ENCODE results near the gene OR10K1.
"Not testable (repeated sequence)": the region's sequence is repeated elsewhere in the genome, so short reads cannot be mapped to it uniquely, and the experiment has no call there.

The OR10K1 gene

GRCh38 chr1:158461534-158461933, at the start of gene OR10K1:
TSS of gene OR10K1 (plus strand) at chr1:158461834. CDS start at chr1:158465562, 3,728 bp downstream.
- no peak for DNase-seq

DNA sequence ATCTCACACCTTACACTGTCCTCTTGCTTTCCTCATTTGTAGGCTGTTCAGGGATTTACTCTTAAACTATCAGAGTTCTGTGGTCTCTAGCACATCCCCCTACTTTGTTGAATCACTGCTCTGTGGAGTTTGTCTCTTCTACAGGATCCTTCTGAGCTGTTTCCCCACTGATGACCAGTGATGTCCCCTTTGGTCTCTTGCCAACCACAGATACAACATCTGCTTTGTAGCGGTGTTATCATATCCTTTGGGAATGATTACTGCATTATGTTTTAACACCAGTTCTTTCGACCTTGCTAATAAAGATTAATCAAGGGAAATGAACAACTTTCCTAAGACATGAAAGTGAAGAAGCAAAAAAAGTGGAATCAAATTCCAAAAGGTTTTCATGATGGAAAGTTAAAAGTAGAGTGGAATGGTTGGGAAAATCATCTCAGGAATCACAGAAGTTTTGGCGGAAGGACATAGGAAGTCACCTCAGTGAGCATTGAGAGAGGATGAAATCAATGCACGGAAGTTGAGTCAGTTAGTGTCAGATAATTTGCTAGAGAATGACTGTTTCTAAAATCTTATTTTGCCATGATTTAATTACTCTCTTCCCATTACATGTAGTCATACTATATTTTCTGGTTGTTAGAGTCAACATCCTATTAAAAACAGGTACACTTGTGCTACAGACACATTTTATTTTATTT, 46.8 kb upstream of the OR10K1 start:
- no peak for DNase-seq

- DNase-seq: no peak
These were observed 44.0 kb upstream of the OR10K1 start for GRCh38 chr1:158417586-158417985.

DNA sequence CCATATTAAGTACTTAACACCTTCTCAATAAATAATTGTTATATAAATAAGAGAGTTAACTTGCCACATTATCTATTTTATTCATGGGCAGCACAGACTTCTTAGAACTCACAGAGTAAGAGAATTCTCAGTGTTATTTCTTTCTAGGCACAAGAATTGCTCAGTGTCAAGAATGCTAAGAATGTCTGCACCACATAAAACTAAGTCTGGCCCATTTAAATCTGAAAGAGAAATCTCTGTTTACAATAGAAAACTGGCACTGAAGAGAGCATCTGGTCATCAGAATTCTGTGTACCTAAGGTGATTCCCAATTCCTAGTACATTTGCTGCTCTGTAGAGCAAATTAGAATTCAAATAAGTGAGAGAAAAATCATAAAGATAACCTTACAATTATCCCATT, 39.4 kb upstream of the OR10K1 start:
- DNase-seq: no peak

- no peak for DNase-seq
These were observed 36.6 kb upstream of the OR10K1 start for GRCh38 chr1:158425027-158425426.

DNA sequence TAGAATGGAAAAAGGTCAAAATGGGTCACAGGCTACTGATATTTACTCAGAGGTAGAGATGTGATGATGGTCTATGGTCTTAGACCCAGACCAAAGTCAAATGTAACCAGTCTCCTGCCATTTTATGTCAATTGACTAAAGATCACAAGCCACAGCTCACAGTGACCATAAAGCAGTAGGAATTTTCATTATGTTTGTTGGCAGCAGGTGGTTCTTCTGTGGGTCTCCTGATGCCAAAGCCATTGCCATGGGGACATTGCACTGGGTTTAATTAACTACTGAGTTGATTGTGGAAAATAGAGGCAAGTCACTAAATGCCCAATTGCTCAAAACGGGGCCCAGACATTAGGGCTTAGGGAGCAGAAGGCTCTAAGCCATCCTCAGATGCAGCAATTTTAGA, 35.5 kb upstream of the OR10K1 start, which contains the start of gene OR10K2:
TSS of gene OR10K2 (minus strand) at position 101 of the 400 bp plus-strand sequence. CDS start 5,371 bp downstream, outside the sequence.
- no peak for DNase-seq

DNA sequence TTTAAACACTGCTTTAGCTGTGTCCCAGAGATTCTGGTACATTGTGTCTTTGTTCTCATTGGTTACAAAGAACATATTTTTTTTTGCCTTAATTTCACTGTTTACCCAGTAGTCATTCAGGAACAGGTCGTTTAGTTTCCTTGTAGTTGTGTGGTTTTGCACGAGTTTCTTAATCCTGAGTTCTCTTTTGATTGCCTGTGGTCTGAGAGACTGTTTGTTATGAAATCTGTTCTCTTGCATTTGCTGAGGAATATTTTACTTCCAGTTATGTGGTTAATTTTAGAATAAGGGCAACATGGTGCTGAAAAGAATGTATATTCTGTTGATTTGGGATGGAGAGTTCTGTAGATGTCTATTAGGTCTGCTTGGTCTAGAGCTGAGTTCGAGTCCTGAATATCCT, 31.5 kb upstream of the OR10K1 start:
- not testable (repeated sequence) for DNase-seq

DNA sequence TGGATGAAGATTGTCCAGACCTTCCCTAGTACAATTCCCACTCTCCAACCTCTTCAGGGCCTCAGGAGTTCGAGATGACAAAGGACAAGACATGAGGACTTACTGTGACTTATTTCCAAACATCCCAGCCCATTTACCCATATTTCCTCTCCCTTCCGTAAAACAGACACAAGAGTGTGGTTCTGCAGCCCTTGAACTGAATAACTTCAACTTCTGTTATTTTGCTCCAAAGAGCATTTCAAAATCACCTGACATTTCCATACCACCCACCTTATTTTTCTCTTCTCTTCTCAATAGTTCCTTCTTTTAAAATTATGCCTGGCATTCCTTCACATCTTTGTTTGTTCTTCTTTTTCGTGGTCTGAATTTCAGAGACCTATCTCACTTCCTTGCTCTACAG, 26.9 kb upstream of the OR10K1 start:
- no peak for DNase-seq

DNA sequence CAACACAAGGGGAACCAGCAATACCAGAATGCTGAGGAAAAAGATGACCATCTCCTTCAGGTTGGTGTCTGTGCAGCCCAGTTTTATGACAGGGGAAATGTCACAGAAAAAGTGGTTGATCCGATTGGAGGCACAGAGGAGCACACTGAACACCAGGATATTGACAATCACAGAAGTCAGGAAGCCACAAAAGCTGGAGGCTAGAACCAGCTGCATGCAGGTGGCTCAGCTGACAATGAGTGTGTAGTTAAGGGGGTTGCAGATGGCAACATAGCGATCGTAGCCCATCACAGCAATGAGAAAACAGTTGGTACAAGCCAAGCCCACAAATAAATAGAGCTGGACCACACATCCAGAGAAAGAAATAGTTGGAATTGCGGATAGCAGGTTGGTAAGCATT, 16.3 kb upstream of the OR10K1 start:
- no peak for DNase-seq

DNA sequence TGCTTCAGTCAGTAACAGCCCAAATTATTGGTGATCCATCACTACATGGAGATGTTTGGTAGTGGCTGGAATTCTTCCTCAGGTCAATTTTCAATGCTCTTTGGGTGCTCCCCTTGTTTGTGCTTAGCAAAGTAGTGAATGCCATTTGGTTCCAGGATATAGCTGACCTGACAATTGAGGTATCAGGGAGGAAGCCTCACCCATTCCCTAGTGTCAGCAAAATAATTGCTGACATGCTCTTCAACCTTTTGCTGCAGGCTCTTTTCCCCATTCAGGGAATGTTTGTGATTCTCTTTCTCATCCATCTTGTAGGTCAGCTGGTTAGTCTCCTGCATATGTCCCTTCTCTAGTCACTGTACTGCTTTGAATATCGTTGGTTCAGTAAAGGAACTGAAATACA, 7.1 kb upstream of the OR10K1 start:
- DNase-seq: no peak

- no peak for DNase-seq
These were observed 4.4 kb upstream of the OR10K1 start for GRCh38 chr1:158457246-158457645.

DNA sequence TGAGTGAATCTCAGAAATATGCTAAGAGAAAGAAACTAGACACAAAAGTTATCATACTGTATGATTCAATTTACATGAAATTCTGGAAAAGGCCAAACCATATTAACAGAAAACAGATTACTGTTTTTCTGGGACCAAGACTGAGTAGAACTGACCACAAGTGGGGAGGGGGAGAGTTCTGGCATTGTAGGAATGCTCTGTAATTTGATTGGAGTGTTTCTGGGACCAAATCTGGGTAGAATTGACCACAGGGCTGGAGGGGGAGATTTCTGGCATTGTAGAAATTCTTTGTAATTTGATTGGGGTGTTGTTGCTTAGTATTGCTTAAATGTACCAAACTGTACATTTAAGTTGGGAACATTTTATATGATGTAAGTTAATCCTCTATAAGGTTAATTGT, 3.4 kb upstream of the OR10K1 start:
- no peak for DNase-seq

DNA sequence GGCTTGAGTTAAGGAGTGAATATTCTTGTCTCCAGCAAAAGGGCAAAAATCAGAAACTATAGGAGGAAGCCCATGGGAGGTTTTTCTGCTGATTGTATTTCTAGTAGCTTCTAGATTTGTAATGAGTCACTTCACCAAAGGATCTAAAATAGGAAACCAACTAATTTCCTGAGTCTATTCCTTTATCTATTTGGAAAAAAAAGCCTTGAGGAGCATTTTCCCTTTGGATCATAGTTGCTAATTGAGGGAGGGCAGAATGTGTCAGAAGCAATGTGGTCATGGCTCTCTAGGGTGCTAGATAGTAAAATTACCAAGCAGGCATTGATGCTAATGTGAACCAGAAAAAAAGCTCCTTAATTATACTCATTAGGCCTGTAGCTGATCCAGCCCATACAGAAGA, 10.3 kb downstream of the OR10K1 start, which contains the start of gene OR10R2:
TSS of gene OR10R2 (plus strand) at position 301 of the 400 bp plus-strand sequence. CDS start 106 bp downstream, outside the sequence.
- no peak for DNase-seq

DNA sequence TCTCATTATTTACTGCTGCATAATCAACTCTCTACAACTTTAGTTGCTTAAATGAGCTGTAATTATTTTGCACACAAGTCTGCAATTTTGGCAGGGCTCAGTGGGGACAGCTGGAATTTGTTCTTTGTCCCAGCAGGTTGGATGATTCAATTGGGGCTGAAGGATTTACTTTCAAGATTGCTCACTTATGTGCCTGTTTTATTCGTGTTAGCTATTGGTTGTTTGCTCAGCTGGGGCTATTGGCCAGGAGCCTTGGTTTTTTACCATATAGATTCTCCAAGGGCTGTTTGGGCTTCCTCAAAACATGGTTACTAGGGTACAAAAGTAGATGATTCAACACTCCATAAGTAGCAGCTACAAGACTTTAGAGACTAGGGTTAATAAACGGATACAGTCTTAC, 23.8 kb downstream of the OR10K1 start:
- no peak for DNase-seq

DNA sequence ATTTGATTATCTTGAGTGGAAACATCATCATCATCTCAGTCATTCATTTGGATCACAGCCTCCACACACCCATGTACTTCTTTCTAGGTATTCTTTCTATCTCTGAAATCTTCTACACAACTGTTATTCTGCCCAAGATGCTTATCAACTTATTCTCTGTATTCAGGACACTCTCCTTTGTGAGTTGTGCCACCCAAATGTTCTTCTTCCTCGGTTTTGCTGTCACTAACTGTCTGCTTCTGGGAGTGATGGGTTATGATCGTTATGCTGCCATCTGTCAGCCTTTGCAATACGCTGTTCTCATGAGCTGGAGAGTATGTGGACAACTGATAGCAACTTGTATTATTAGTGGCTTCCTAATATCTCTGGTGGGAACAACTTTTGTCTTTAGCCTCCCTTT, 29.7 kb downstream of the OR10K1 start:
- no peak for DNase-seq

- DNase-seq: no peak
These were observed 31.4 kb downstream of the OR10K1 start for GRCh38 chr1:158493054-158493453.

- DNase-seq: no peak
These were observed 33.2 kb downstream of the OR10K1 start for GRCh38 chr1:158494796-158495195.

DNA sequence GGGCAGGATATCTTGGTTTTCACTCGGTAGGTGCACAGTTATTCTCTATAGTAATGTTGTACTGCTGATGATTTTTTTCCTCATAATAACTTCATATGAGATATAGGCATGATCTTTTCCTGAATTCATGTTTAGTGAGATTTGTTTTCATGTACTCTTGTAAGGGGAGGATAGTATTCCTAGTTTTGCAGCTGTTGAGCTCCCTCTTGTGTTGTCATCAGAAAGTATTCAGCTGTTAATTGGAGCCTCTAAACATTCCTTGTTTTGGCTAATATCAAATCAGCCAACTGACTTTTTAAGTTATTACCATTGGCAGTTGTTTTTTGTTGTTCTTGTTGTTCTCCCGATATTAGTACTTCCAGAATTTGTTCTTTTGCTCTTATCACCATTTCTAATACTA, 34.7 kb downstream of the OR10K1 start:
- DNase-seq: peak; percentile 15

GRCh38 chr1:158506369-158506987, 44.8 kb downstream of the OR10K1 start:
- peak; percentile 7 for DNase-seq

DNA sequence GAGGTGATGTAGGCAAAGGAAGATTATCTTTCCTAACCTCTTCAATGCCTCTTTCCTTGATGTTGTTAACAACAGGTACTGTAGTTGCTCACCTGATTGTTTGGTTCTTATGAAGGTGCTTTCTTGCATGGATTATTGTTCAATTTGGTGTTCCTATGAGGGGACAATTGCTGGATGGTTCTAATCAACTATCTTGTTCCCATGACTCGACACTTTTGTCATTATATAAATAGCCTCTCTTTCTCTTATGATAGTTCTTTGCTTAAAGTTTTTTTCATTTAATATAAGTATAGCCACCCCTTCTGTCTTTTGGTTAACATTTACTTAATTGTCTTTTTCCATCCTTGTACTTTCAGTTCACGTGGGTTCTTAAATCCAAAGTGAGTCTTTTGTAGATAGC, 45.9 kb downstream of the OR10K1 start:
- no peak for DNase-seq

- no peak for DNase-seq
These were observed 48.0 kb downstream of the OR10K1 start for GRCh38 chr1:158509471-158510156.

GRCh38 chr1:158516966-158517365, 55.3 kb downstream of the OR10K1 start:
- DNase-seq: no peak

All from HCEC 1CT (cell line).